Activated B cell treated with CpG ODN at 0.5 μM for 24 hours (primary cell): ENCODE results near the gene PHIP. TPM values are rescaled to one million over a fixed set of nuclear protein-coding genes. Genes with fewer than 3 reads are reported as not detected.

Experiments
- ATAC-seq: fragments of 200-7000 bp; cut with Tn5 transposase; one replicate; pipeline ENCODE4 v1.10.0; 2021; ENCODE audit warnings: low read depth, mild to moderate bottlenecking, moderate library complexity
- CTCF ChIA-PET: fragments of 350-600 bp; sonication (Branson Sonifier 250); formaldehyde crosslinking; loops from one replicate; lab custom pipeline; 2021; ENCODE audit warnings: antibody characterized with exemption; lab: Charles Lee
- POLR2A ChIA-PET: fragments of 350-600 bp; sonication (Branson Sonifier 250); formaldehyde crosslinking; loops from one replicate; lab custom pipeline; 2021; ENCODE audit warnings: antibody characterized with exemption; lab: Charles Lee
- DNase-seq: peaks from one replicate; pipeline ENCODE4 v3.0.0; 2022
- H3K27ac Mint-ChIP-seq: one replicate; pipeline ENCODE4 v1.8.0; 2020; ENCODE audit warnings: mixed read lengths
- H3K27me3 Mint-ChIP-seq: one replicate; pipeline ENCODE4 v1.8.0; 2021; ENCODE audit warnings: mixed read lengths
- H3K36me3 Mint-ChIP-seq: one replicate; pipeline ENCODE4 v1.8.0; 2021; ENCODE audit warnings: low read depth, mixed read lengths
- H3K4me1 Mint-ChIP-seq: one replicate; pipeline ENCODE4 v1.8.0; 2021; ENCODE audit warnings: mixed read lengths
- H3K4me3 Mint-ChIP-seq: one replicate; pipeline ENCODE4 v1.8.0; 2020; ENCODE audit warnings: mild to moderate bottlenecking, mixed read lengths
- H3K9me3 Mint-ChIP-seq: one replicate; pipeline ENCODE4 v1.8.0; 2020; ENCODE audit warnings: mixed read lengths
- CTCF ChIP-seq: fragments of 200-600 bp; IDR thresholded peaks from one replicate; pipeline ENCODE4 v1.8.0; 2022; ENCODE audit warnings: antibody characterized with exemption, mild to moderate bottlenecking
- intact Hi-C: fragments of 100-400 bp; cut with micrococcal nuclease; formaldehyde crosslinking; loops from one replicate; pipeline ENCODE4 v1.15.1; 2024
- total RNA-seq: library from RNA; stranded (reverse); gene quantifications from 2 replicates; pipeline ENCODE4 v1.2.3, GENCODE V29; 2022

Gene PHIP
- total RNA-seq, 1 donor from 2014 or later = 32.3 TPM

- TF ChIP-seq CTCF = no peak
- no peaks in the 10 kb centered on the region for H3K4me1 Mint-ChIP-seq
- ChIA-PET CTCF (interaction anchor here (1.3 kb wide), 1 partner anchor 9 kb away, joined by 3 read pairs; no protein-coding TSS in a partner anchor), POLR2A (no interaction called here)
- intact Hi-C loops = no loop called here
- ATAC-seq (no peak), DNase-seq (no peak)
- H3K27ac Mint-ChIP-seq = no peak overlapping the region
- H3K36me3 Mint-ChIP-seq = peaks cover 77% of the 10 kb centered on the region
- no peaks in the 10 kb centered on the region for H3K9me3 Mint-ChIP-seq
- H3K27me3 Mint-ChIP-seq = no peaks in the 10 kb centered on the region
- no peak overlapping the region for H3K4me3 Mint-ChIP-seq
These were observed 93.7 kb downstream of the PHIP start for GRCh38 chr6:78984225-78984950.

GRCh38 chr6:78967191-78967590, 110.9 kb downstream of the PHIP start:
- H3K9me3 Mint-ChIP-seq = no peaks in the 10 kb centered on the region
- H3K27ac Mint-ChIP-seq = no peak overlapping the region
- ChIA-PET POLR2A (no interaction called here), CTCF (no interaction called here)
- intact Hi-C loops = no loop called here
- ATAC-seq (no peak), DNase-seq (no peak)
- H3K4me1 Mint-ChIP-seq = no peaks in the 10 kb centered on the region
- no peaks in the 10 kb centered on the region for H3K27me3 Mint-ChIP-seq
- peaks cover 70% of the 10 kb centered on the region for H3K36me3 Mint-ChIP-seq
- H3K4me3 Mint-ChIP-seq = no peak overlapping the region
- TF ChIP-seq CTCF = no peak

- DNase-seq = no peak
- Mint-ChIP-seq H3K27me3 (no peaks in the 10 kb centered on the region), H3K27ac (no peak overlapping the region), H3K9me3 (no peaks in the 10 kb centered on the region), H3K4me3 (no peak overlapping the region), H3K36me3 (peaks cover 74% of the 10 kb centered on the region), H3K4me1 (no peaks in the 10 kb centered on the region)
- no peak for TF ChIP-seq CTCF
- ChIA-PET CTCF (no interaction called here), POLR2A (no interaction called here)
- ATAC-seq = no peak
- intact Hi-C loops = no loop called here
These were observed 111.5 kb downstream of the PHIP start for GRCh38 chr6:78966542-78966941.

- no peak overlapping the region for H3K4me3 Mint-ChIP-seq
- ChIA-PET POLR2A (no interaction called here), CTCF (no interaction called here)
- no peak overlapping the region for H3K27ac Mint-ChIP-seq
- peaks cover 74% of the 10 kb centered on the region for H3K36me3 Mint-ChIP-seq
- H3K4me1 Mint-ChIP-seq = no peaks in the 10 kb centered on the region
- H3K9me3 Mint-ChIP-seq = no peaks in the 10 kb centered on the region
- DNase-seq (no peak), ATAC-seq (no peak)
- no peak for TF ChIP-seq CTCF
- intact Hi-C loops = loop anchor here (5.0 kb wide), 1 partner anchor 40 kb away; no protein-coding TSS in a partner anchor
- H3K27me3 Mint-ChIP-seq = no peaks in the 10 kb centered on the region
These were observed 115.6 kb downstream of the PHIP start for GRCh38 chr6:78962448-78962847.

GRCh38 chr6:78954740-78955139, 123.3 kb downstream of the PHIP start:
- ChIA-PET POLR2A (no interaction called here), CTCF (no interaction called here)
- H3K27ac Mint-ChIP-seq = no peak overlapping the region
- intact Hi-C loops = loop anchor here (5.0 kb wide), 1 partner anchor 87 kb away; the partner anchor contains the start of gene IRAK1BP1
- no peaks in the 10 kb centered on the region for H3K4me1 Mint-ChIP-seq
- peaks cover 77% of the 10 kb centered on the region for H3K36me3 Mint-ChIP-seq
- no peak for TF ChIP-seq CTCF
- no peak for DNase-seq
- peaks cover 4% of the 10 kb centered on the region for H3K9me3 Mint-ChIP-seq
- H3K27me3 Mint-ChIP-seq = no peaks in the 10 kb centered on the region
- no peak for ATAC-seq
- H3K4me3 Mint-ChIP-seq = no peak overlapping the region
